ENCODE measurements around the gene HSPA6.

The HSPA6 gene

DNA sequence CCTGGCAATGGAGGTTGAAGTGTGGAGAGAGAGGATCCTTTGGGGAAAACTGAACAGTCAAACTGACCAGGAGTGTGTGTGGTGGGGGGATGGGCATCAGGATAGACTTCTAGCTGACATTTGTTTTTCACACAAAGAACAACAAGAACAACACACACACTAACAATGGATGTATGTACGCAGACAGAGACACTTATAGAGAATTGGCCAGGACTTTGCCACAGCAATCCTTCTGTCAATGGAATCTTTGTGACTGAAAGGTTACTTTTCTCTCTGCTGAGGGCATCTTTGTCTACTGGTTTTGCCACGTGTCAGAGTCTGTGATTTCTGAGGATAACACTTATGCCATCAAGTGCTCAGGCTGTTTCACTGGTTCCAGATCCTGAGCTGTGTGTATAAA, 31.5 kb upstream of the HSPA6 start:
- no peak overlapping the region for H3K9ac ChIP-seq (ENCODE audit: low read length)
- no peaks in the 10 kb centered on the region for H3F3A ChIP-seq (ENCODE audit: insufficient read depth, low read length)
- no peaks in the 10 kb centered on the region for H3K9me2 ChIP-seq (ENCODE audit: low read depth, low read length)
- TF ChIP-seq EZH2 (IDR thresholded peaks at IDR 0.05; ENCODE audit: borderline replicate concordance, low read length), result no peak
- TF ChIP-seq, protein P1, sequence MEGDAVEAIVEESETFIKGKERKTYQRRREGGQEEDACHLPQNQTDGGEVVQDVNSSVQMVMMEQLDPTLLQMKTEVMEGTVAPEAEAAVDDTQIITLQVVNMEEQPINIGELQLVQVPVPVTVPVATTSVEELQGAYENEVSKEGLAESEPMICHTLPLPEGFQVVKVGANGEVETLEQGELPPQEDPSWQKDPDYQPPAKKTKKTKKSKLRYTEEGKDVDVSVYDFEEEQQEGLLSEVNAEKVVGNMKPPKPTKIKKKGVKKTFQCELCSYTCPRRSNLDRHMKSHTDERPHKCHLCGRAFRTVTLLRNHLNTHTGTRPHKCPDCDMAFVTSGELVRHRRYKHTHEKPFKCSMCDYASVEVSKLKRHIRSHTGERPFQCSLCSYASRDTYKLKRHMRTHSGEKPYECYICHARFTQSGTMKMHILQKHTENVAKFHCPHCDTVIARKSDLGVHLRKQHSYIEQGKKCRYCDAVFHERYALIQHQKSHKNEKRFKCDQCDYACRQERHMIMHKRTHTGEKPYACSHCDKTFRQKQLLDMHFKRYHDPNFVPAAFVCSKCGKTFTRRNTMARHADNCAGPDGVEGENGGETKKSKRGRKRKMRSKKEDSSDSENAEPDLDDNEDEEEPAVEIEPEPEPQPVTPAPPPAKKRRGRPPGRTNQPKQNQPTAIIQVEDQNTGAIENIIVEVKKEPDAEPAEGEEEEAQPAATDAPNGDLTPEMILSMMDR (IDR thresholded peaks at IDR 0.05; ENCODE audit: low read length), result no peak
- H2AFZ ChIP-seq (ENCODE audit: low read length), result no peak overlapping the region
- no peaks in the 10 kb centered on the region for H3K4me1 ChIP-seq (ENCODE audit: insufficient read depth, low read length, severe bottlenecking)
- no peak overlapping the region for H3K4me2 ChIP-seq (ENCODE audit: low read length)
- no peaks in the 10 kb centered on the region for H3K36me3 ChIP-seq (ENCODE audit: insufficient read depth, low read length)
- no peaks in the 10 kb centered on the region for H3K9me3 ChIP-seq (ENCODE audit: low read length)
- no peak overlapping the region for H3K4me3 ChIP-seq (ENCODE audit: low read depth, low read length, poor library complexity, severe bottlenecking)
- H3K27ac ChIP-seq (ENCODE audit: low read depth, low read length, poor library complexity, severe bottlenecking), result no peak overlapping the region
- no peaks in the 10 kb centered on the region for H4K20me1 ChIP-seq (ENCODE audit: insufficient read depth, low read length)
- no peaks in the 10 kb centered on the region for H3K79me2 ChIP-seq (ENCODE audit: insufficient read depth, low read length)
- no peaks in the 10 kb centered on the region for H3K27me3 ChIP-seq (ENCODE audit: insufficient read depth, low read length)

- Histone ChIP-seq H3F3A (ENCODE audit: insufficient read depth, low read length) (no peaks in the 10 kb centered on the region), H2AFZ (ENCODE audit: low read length) (no peak overlapping the region), H3K4me1 (ENCODE audit: insufficient read depth, low read length, severe bottlenecking) (no peaks in the 10 kb centered on the region), H3K9me3 (ENCODE audit: low read length) (no peaks in the 10 kb centered on the region), H3K27ac (ENCODE audit: low read depth, low read length, poor library complexity, severe bottlenecking) (no peak overlapping the region), H3K27me3 (ENCODE audit: insufficient read depth, low read length) (no peaks in the 10 kb centered on the region), H4K20me1 (ENCODE audit: insufficient read depth, low read length) (no peaks in the 10 kb centered on the region), H3K4me2 (ENCODE audit: low read length) (no peak overlapping the region), H3K36me3 (ENCODE audit: insufficient read depth, low read length) (no peaks in the 10 kb centered on the region), H3K9me2 (ENCODE audit: low read depth, low read length) (no peaks in the 10 kb centered on the region), H3K9ac (ENCODE audit: low read length) (no peak overlapping the region), H3K4me3 (ENCODE audit: low read depth, low read length, poor library complexity, severe bottlenecking) (no peak overlapping the region), H3K79me2 (ENCODE audit: insufficient read depth, low read length) (no peaks in the 10 kb centered on the region)
- TF ChIP-seq EZH2 (IDR thresholded peaks at IDR 0.05; ENCODE audit: borderline replicate concordance, low read length), result no peak
- TF ChIP-seq, protein P1 (IDR thresholded peaks at IDR 0.05; ENCODE audit: low read length), result no peak
Observed at GRCh38 chr1:161494091-161494735, 30.1 kb upstream of the HSPA6 start.

GRCh38 chr1:161495490-161495889, 28.9 kb upstream of the HSPA6 start:
- Histone ChIP-seq H3K4me2 (ENCODE audit: low read length) (no peak overlapping the region), H3K9me3 (ENCODE audit: low read length) (no peaks in the 10 kb centered on the region), H2AFZ (ENCODE audit: low read length) (no peak overlapping the region), H4K20me1 (ENCODE audit: insufficient read depth, low read length) (no peaks in the 10 kb centered on the region), H3K4me3 (ENCODE audit: low read depth, low read length, poor library complexity, severe bottlenecking) (no peak overlapping the region), H3K36me3 (ENCODE audit: insufficient read depth, low read length) (no peaks in the 10 kb centered on the region), H3K9me2 (ENCODE audit: low read depth, low read length) (no peaks in the 10 kb centered on the region), H3K9ac (ENCODE audit: low read length) (no peak overlapping the region), H3K27me3 (ENCODE audit: insufficient read depth, low read length) (no peaks in the 10 kb centered on the region), H3F3A (ENCODE audit: insufficient read depth, low read length) (no peaks in the 10 kb centered on the region), H3K79me2 (ENCODE audit: insufficient read depth, low read length) (no peaks in the 10 kb centered on the region), H3K4me1 (ENCODE audit: insufficient read depth, low read length, severe bottlenecking) (no peaks in the 10 kb centered on the region), H3K27ac (ENCODE audit: low read depth, low read length, poor library complexity, severe bottlenecking) (no peak overlapping the region)
- no peak for TF ChIP-seq EZH2 (IDR thresholded peaks at IDR 0.05; ENCODE audit: borderline replicate concordance, low read length)
- TF ChIP-seq, protein P1 (IDR thresholded peaks at IDR 0.05; ENCODE audit: low read length), result no peak
